Activated CD4-positive, alpha-beta T cell treated with anti-CD3 and anti-CD28 coated beads, Interleukin-2, Interleukin-6, amounts not matched to agents 100 ng/mL and 50 ng/mL, durations not matched to agents 16 hours and 8 hours (primary cell): Measurements from ENCODE around the gene ITPR2.

Experiments
- DNase-seq: peaks from one replicate; pipeline ENCODE4 v3.0.0-alpha.2; 2020

Gene ITPR2

DNA sequence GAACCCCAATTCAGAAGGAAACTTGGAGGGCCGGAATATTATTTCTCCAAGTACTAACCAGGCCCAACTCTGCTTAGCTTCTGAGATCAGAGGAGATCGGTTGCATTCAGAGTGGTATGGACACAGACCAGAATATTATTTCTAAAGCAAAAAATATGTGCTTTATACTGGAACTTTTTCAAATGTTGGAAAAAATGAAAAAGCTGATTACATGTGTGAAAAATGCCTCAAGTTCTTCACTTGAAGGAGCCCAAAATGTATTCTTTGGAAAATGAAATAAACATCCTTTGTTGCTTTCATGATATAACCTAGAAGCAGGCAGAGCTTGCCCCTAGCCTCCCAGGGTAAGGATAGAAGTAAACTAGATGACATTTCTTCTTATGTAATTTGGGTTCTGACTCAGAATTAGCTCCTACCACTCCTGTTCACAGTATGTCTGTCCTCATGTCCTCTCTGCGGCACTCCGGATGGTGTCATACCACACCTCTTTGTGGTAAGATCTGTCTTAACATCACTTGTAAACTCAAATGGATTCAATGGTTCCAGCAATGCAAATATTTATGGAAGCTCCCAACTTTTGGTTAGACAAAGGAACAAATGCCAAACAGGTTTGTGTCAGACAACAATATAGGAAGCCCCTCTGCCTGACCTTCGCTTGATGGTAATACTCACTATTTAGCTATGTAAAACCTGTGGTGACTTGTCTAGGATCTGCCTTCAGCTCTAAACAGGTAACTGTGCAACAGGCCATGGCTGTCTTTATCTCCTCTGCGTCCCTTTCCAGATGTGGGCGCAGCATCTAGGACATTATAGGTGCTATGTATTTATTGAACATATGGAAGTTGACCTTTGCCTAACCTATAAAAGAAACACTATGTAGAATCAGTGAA lies 459.1 kb downstream of the ITPR2 start:
- DNase-seq = no peak

DNA sequence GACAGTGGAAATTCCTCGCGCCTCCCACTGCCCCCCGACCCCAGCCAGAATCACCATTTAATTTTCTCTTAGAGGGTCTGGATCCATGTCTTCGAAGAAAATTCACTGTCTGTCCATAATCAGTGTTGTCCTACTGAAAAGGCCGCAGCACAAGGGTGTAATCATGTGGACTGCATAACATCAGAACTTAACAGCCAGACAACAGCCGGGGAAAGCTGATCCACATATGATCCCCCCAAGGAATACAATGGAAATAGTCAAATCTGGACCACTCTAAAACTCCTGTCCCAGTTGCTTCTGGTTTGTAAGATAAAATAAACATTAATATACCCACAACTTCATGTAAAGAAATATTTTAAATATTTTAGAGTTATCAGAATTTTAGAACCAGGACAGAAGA lies 460.1 kb downstream of the ITPR2 start:
- no peak for DNase-seq

GRCh38 chr12:26370098-26370497 lies 462.9 kb downstream of the ITPR2 start:
- no peak for DNase-seq

- no peak for DNase-seq
Observed at GRCh38 chr12:26369588-26369987, 463.4 kb downstream of the ITPR2 start.

DNA sequence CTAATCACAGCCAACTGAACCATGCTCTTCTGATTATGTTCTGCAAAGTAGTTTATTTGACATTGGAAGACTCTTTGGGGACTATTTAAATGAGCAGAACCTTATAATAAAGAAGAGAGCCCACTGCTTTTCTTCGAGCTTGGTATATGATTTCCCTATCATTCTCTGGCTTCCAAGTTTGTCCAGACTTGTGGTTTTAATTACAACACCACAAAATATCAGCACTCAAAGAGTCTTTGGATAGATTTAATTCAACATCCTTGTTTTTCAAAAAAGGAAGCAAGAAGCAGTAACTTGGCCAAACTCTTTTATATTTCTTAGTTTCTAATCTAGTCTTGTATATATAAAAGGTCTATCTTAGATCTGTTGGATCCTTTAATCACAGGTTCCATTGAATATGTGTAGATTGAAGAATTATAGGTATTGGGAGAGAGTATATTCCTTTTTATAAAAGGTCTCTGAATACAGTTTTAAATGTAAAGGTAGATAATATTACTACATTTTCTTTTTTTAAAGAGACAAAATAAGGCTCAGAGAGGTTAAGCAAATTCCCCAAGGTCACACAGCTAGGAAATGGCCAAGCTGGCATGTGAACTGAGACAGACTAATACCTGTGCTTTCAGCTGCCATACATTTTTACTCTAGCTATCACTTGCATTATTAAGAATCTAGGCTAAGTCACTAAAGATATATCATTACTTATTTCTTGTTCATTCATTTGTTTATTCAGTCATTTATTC lies 464.8 kb downstream of the ITPR2 start:
- no peak for DNase-seq

DNA sequence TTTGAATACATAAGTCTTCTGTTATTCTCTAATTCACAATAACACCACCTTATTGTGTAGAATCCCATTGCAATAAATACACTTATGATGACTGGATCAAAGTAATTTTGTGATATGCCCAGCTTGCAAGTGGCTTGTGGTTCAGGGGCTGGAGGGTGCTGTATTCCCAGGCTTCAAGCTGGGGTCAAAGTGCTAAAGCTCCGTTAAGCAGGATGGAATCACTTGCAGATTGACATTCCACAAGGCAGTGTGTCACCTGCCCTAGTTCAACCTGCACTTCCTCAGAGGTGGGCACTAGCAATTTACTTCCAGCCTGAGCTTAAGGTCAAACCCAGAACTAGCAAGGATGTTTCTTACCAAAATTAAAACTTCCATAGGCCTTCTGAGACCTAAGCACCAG lies 471.0 kb downstream of the ITPR2 start:
- no peak for DNase-seq

DNA sequence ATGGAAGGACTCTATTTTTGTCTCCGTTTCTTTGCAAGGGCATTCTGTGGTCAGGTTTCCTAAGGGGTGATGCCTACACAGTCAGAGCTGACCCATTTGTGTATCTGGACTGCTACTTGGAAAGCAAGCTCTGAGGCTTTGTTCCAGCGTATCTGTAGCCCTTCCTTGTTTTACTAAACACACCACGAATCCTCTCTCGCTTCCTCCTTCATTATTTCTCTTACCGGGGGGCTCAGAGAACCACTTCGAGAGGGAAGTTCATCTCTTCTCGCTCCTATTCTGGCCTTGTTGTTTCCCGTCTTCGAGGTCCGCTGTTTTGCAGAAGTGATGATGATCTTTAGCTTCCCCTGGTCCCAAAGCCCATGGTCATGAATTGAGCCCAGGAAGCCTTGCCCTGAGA lies 472.9 kb downstream of the ITPR2 start:
- no peak for DNase-seq

- no peak for DNase-seq
Observed at GRCh38 chr12:26359576-26359975, 473.4 kb downstream of the ITPR2 start.

DNA sequence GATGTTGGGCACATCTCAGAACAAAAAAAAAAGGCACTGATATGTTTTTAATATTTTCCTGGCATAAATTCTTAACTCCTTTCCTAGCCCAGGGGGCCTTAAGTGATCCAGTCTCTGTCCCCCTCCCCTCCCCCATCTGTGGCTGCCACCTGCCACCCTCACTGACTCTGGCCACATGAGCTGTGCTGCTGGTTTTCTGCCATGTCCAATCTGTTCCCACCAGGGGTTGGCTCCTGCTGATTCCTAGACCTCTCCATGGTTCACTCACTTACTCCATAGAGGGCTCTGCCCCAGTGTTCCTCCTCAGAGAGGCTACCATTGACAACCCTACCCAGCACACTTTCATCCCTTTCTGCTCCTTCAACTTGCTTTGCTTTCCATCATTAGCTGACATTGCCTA lies 474.3 kb downstream of the ITPR2 start:
- DNase-seq = no peak

DNA sequence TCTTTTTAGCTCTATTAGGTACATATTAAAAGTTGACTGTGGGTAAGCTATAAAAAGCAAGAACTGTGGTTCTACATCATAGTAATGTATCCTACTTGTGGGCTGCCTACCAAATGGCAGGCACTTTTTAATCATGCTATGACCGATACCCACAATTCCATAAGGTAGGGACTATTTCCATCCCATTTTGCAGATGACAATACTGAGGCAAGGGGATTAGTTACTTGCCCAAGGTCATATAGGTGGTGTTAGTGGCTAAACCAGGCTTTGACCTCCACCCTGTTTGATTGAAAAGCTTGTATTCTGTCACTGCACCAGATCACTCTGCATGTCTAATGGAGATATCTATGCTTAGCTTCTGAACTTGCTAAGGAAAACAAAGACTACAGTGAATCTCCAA lies 485.7 kb downstream of the ITPR2 start:
- DNase-seq = no peak

DNA sequence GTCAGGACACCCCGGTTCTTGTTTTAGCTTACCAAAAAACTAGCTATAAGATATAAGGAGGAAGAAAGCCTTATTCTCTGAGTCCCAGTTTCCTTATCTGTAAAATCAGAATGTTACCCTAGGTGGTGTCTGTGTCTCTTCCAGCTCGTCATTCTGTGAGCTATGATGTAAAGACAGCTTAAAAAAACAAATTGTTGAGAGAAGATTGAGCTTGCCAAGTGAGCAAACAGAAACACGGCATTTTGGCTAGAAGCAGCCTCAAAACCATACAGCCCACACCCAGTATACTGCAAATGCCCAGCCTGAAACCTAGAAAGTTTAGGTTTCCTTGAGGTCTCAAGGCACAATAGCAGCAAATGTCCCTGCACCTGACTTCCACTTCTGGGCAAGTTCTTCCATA lies 486.3 kb downstream of the ITPR2 start:
- DNase-seq = no peak

DNA sequence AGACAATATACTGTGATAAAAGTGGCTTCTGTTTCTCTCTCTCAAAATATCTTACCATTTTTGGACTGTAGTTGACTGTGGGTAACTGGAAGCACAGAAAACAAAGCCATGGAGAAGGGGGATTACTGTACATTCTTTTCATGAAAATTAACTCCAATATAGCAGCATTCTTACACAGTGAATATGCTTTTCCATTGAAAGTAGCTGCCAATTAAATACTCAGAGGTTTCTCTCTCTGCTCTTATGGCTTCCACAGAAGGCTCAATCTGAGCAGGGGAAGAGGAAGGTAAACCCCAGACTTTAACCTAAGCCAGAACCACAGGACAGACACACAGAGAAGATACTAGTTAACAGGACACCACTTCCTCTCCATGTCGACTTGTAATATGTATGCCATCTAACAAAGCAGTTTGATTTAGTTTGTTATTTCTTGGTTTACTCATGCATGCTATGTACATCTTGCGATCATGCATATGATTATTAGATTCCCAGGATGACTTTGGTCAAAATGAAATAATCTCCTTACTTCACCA lies 487.5 kb downstream of the ITPR2 start:
- DNase-seq = no peak

DNA sequence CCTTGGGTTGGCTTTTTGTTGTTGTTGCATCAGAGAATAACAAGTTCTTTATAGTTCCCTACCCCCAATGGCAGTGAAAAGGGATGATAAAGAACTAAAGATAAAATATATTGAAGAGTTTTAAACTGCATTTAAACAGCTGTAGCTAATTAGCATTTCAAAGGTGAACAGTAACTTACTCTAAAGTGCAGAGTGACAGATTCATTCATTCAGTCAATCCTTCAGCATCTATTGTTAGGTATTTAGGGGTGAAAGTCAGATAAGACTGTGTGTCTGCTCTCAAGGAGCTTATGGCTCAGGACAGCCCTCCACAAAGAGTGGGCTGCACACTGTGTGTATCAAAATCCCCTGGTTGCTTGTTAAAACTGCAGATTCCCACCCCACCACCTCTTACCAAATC lies 491.5 kb downstream of the ITPR2 start:
- no peak for DNase-seq

- no peak for DNase-seq
Observed at GRCh38 chr12:26340649-26341048, 492.3 kb downstream of the ITPR2 start.

DNA sequence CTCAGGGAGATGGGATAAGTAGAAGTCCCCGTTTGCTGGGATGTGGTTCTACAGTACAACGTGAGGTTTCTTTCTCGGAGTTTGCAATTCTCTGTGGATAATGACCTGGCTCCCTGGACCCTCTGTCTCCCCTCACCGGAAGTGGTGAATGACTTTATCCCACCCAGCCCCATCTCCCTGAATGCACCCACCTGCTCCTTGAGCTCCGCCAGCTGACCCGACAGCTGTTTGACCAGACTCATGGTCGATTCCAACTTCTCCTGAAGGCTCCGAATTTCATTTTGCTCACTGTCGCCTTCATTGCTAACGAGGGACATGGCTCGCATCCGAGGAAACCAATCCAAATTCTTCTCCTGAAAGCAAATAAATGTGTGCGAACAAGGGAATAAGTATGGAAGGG lies 493.0 kb downstream of the ITPR2 start:
- no peak for DNase-seq

DNA sequence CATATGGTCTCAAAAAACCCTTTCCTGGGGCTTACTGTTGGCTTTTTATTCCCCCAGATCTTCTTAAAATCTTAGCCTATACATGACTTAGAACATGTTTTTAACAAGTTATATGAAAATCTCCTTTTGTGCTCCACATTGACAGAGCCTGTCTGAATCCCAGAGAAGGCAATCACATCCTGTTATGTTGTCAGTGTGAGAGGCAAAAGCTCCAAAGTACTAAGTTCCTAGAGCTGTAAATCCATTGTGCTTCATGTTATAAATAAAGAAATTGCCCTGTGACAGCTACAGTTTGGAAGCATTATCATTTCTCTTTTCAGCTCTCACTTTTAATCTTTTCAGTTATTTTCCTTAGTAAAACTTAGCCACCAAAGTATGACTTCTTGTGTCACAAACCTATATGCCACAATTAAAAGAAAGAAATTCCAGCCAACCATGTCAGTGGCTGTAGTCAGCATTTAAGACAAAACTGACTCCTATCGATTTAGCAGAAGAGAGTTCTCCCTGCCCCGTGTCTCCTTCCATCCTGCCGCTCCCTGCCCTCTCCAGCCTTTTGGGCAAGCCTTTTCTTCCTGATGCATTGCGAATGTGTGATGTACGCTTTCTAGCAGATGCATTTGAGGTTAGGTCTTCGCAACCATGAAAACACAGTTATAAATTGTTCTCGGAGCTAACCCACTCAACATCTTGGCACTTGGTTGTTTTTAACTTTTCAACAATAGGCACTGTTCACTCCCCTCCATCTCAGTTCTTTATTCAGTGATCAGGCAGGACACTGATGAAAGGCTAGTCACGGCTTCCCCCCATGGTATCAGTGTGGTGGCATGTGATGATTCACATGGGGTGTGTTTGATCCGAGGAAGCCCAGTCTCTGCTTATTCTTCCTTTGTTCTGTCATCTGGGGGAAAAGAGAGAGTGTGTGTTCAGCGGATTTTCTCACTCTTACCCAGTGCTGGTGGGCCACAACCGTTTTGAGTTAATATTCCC lies 494.1 kb downstream of the ITPR2 start:
- no peak for DNase-seq

- DNase-seq = no peak
Observed at GRCh38 chr12:26335651-26336050, 497.3 kb downstream of the ITPR2 start.

- no peak for DNase-seq
Observed at GRCh38 chr12:26334621-26335124, 498.3 kb downstream of the ITPR2 start.

DNA sequence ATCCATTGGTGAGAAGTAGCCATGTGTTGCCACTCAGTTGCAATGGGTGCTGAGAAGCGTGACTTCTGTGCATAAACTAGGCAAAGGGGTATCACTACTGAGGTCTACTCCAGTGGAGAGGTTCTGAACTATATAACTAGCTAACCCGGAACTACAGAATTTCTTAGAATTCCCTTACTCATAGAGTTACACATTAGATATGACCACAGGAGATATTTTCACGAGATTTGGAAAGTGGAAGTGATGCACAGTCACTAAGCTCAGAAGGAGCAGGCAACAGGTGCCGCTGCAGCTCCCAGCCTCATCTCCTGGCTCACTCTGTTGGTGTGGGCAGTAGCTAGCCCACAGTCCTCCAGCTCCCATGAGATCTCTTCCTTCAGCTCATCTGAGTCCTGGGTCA lies 501.0 kb downstream of the ITPR2 start:
- DNase-seq = no peak

- DNase-seq = no peak
Observed at GRCh38 chr12:26331136-26331535, 501.9 kb downstream of the ITPR2 start.

GRCh38 chr12:26327975-26328644 lies 504.9 kb downstream of the ITPR2 start:
- DNase-seq = no peak

DNA sequence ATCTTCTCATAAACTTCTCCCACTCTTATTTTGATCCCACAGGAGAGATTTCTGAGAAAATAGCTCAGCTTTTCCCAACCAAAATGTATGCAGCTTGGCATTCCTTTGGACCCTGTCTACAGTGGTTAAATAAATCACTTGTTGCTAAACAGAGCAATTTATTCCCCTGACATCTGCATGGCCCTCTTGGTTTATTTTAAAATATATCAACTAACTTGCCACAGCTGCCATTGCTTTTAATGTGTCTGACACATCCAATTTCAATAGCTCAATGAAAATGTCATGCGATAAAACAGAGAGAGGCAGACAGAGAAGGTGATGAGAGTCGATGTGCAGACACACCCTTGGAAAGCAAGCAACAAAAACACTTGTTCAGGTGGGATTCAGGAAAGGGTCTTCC lies 509.3 kb downstream of the ITPR2 start:
- DNase-seq = no peak
